GM19238 (cell line): Measurements from ENCODE around the gene GALNT2.
A peak's percentile ranks its signal among the peaks of the same experiment; 100 is the strongest.

Experiments
- DNase-seq: peaks from one replicate; pipeline ENCODE4 v3.0.0; 2011; ENCODE audit warnings: low spot score; ENCODE audit not compliant: insufficient read length

Gene GALNT2

DNA sequence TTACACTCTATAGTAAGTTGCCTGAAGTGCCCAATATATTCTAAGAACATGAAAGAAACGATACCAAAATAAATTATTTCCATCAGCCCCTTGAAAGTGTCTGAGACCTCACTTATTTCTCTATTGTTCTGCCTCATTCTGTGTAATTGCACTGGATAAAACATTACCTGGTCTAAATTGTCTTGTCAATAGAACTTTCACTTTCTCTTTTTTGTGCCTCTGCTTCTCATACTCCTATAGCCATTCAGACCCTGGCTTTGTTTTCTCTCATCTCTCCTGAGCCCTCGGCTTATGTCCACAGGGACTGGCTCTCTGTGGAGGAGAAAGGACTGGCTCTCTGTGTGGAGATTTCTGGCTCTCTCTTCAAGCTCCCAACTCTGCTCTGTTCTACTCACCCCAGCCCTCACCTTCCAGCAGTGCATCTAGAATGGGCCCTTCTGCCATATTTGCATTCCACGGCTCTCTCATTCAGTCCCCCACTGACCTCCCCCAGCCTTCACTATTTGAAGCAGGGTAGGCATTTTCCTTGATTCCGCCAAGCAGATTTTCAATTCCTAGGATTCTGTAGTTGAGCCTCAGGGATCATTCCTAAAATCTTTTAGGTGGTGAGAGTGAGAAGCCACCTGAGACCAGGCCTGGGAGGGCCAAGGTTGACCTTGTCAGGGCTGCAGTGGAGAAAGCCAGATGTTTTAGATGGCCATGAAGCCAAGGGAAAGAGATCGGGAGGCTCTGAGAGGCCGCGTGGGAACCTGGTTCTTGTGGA is 15.9 kb upstream of the GALNT2 start:
- DNase-seq: no peak

DNA sequence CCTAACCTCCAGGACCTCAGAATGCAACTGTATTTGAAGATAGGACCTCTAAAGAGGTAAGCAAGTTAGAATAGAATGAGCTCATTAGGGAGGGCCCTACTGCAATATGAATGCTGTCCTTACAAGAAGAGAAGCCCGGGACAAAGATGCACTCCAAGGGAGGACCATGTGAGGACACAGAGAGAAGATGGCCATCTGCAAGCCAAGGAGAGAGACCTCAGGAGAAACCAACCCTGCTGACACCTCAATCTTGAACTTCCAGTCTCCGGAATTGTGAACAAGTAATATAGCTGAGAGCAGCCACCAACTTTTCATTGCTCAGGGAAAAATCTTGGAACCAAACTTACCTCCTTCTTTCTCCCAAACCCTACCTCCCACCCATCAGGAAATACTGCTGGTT is 15.0 kb upstream of the GALNT2 start:
- no peak for DNase-seq

DNA sequence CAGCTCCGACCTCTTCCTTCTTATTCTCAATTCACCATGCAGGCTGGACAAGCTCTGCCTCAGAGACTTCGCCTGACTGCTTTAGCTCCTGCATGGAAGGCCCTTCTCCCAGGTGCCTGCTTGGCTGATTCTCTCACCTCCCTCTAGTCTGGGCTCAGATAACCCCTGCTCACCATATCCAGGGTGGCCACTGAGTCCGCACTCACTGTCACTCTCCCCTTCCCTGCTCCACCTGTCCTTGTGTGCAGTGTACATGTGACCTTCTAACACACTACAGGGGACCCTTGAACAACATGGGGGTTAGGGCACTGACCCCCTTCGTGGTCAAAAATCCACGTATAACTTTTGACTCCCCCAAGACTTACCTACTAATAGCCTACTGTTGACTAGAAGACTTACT is 14.4 kb upstream of the GALNT2 start:
- DNase-seq: no peak

DNA sequence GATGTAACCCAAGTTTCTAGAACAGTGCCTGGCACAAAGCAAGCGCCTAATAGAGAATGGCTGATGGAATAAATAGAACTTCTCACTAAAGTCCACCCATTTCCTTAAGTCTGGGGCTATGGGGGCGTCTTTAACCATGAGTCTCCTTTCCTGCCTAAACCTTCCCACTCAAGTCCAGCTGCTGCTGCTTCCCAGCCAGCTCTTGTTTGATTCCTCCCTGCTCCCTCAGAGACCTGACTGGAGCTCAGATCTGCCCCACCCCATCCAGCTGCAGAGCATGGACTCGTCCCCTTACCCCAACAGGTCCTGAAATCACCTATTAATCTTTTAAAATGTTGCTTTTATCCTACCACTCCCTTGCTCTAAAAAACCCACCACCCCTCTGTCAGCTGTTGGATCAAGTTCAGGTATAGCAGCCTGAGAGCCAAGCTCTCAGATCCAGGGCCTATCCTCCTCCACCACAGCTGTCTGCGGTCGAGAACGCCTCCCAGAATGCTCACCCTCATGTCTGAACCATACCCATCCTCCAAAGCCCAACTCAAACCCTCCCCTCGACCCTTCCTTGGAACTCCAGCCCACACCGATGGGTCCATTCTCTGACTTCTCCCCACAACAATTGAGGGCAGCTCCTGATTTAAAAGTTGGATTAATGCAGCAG is 12.8 kb upstream of the GALNT2 start:
- no peak for DNase-seq

DNA sequence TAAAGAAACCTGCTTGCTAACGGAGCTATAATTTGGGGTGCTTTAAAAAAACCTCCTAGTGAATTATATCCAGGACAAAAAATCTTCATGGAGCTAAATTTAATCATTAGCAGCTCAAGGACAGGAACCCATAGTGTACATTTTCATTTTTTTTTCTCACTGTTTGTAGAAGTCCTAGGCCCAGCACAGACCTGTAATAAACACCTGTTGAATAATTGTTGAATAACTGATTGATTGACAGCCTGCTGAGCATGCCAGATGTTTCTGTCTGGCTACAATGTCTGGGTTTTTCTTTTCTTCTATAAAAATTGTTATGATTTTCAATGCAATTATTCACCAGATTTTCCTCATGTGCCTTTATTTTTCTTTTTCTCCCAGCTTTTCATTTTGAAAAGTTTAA is 10.9 kb upstream of the GALNT2 start:
- DNase-seq: no peak

DNA sequence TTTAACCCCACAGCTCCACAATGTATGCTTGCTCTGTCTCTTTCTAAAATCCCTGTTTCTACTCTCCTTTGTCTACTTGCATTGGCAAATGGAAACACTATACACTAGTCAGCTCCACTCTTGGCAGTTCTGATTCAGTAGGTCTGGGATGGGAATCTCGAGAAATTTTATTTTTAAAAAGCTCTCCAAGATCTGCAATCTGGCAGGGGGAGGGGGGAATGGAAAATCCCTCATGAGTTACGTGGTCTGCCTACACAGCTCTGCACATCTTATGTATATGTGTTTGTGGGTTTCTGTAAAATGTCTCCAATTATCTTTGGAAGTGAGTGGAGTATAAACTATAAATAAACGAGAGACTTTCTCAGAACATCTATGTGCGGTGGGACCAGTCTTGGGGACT is 9.9 kb upstream of the GALNT2 start:
- no peak for DNase-seq

DNA sequence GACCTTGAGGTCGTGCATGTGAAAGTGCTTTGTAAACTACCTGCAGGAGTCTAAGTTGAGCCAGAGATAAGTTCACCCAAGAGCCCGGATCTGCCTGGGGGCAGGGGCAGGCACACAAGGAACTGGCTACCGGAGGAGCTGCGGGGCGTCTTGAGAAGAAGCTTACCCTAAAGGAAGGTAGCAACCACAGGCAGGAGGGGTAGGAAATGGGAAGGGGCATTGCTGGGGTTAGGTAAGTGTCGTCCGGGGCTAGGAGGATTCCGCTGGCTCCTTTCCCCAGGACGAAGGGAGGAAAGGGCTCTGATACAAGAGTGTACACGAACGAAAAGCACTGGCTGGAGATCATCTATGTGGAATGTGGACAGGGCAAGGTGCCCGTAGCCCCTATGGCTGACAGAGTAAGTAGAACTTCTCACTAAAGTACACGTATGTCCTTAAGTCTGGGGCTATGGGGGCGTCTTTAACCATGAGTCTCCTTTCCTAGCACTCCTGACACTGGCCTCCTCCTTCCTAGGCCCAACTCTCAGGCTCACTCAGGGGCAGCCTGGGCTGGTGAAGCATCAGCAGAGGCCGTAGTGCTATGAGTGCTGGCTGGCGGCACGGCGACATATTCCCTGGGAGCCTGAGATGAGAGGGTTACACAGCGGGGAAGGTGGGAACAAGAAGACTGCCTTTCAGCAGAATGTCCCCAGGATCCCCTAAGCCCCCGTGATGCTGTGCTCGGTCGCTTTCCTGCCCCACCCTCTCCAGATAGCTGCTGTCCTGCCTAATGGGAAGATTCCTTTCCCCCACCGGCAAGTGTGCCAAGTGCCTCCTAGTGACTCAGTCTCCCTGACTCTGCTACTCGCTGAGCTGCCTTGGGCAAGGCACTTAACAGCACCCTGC is 9.1 kb upstream of the GALNT2 start:
- no peak for DNase-seq

DNA sequence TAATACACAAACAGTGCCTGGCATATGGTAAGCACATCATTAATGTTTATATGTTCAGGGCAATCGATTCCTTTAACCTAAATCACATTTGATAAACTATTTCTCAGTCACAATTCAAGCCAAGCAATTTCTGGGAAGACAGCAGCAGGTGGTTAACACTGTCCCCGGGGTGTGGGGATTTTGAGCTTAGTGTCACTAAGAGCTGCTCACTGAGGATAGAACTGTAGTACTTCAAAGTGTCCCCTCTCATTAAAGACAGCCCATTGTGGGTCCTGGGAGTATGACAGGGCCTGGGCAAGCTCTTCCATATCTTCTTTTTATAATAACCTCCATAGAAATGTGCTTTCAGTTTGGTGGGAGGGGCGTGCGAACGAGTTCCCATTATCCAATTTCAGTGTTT is 8.4 kb upstream of the GALNT2 start:
- DNase-seq: no peak

DNA sequence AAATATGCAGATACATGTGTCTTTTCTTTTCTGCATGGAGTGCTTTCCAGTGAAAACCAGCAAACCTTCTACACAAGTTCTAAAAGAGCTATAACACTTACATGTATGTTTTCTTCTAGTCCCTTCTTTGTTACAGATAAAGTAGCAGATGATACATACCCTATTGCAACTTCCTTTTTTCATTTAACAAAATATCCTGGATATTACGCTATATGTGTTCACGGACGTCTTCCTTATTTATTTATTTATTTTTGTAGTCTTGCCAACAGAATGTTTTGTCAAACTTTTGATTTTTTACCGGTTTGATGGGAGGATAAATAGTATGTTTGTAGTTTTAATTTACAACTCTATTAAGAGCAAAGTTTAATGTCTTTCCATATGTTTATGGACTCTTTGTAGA is 5.2 kb upstream of the GALNT2 start:
- DNase-seq: no peak

DNA sequence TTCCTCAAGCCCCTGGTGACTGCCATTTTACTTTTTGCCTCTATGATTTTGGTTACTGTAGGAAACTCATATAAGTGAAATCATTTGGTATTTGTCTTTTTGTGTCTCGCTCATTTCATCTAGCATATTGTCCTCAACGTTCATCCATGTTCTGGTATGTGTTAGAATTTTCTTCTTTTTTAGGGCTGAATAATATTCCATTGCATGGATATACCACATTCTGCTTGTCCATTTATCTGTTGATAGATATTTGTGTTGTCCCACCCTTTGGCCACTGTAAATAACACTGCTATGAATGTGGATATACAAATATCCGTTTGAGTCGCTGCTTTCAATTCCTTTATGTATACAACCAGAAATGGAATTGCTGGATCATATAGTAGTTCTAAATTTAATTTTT is 4.5 kb upstream of the GALNT2 start:
- DNase-seq: no peak

DNA sequence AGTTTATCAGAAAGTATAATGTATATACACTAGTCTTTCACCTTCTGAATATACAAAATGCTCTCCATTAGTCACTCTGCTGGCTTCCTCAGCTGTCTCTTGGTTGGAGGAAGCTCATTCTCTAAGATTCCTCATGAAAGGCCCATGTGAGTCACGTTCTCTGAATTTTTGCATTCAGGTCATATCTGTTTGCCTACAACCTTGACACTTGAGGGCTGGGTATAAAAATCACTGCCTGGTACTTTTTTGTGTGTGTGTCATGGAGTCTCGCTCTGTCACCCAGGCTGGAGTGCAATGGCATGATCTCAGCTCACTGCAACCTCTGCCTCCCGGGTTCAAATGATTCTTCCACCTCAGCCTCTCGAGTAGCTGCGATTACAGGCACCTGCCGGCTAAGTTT is 2.8 kb upstream of the GALNT2 start:
- DNase-seq: no peak

DNA sequence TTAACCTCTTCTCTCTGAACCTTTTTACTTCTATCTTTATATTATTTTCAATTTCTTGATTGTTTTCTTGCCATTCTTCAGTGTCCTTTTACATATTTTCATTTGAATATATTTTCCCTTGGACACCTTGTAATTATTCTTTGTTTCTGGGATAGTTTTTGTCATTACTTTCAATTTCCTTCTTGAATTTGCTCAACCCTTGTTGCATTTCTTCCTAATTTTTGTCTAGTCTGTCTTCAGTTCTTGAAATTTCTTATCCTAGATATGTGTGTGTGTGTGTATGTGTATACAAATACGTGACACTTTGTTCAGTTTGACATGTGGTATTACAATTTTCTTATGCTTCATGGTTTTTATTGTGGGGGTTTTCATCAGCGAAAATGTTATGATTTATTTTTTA is 1.9 kb upstream of the GALNT2 start:
- DNase-seq: no peak

DNA sequence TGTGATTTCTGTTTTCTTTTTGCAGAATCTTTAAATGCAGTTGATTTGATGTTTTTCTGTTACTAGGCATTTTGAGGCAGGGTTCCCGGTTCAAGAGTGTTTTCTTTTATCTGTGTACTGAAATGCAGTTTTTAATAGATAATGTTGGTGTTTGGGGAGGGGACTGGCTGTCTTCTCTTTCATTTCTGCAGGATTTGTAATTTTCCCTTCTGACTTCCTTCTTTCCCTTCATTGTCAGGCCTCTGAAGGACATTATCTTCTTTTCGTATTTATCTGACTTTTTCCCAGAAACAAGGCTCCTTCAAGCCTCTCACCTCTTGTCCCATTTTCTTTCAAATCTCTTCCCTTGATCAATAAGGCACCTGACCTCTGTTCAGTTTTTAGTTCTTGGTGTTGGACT is 1.5 kb upstream of the GALNT2 start:
- no peak for DNase-seq

DNA sequence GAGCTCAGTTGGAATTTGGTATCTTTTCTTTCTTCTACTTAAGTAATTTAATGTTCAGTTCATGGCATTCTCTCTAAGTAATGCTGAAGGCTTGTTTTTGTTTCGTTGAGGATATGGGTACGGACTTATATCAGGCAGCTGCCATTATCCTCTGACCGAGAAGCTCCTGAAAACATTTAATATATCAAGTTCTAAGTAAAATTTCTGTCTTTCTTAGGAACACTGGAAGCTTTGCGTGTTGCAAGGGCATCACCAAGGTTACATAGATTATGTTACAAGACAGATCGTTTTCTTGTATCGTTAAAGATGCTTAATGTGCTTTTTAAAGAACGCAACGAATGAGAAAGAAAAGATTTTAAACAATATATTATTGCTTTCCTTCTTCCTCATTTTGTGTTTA is 1.0 kb upstream of the GALNT2 start:
- no peak for DNase-seq

DNA sequence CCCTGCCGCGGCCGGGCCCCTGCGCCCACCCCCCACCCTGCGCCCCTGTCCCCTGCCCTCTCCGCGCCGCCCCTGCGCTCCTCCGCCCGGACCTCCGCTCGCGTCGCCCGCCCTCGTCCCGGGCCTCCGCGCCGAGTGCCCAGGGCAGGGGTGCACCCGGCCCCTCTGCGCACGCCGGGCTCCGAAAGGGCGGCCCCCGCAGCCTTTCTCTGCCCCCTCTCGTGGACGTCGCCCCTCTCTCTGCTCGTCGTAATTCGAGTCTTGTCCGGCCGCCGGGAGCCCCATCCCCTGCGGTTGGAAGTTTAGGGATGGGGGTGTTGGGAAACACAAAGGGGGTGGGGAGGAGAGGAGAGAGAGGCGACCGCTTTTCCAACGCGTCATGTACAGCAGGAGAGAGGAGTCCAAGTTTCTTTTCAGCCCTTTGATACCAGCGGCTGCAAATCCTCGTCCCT is 407 bp downstream of the GALNT2 start:
- peak; percentile 34 for DNase-seq

DNA sequence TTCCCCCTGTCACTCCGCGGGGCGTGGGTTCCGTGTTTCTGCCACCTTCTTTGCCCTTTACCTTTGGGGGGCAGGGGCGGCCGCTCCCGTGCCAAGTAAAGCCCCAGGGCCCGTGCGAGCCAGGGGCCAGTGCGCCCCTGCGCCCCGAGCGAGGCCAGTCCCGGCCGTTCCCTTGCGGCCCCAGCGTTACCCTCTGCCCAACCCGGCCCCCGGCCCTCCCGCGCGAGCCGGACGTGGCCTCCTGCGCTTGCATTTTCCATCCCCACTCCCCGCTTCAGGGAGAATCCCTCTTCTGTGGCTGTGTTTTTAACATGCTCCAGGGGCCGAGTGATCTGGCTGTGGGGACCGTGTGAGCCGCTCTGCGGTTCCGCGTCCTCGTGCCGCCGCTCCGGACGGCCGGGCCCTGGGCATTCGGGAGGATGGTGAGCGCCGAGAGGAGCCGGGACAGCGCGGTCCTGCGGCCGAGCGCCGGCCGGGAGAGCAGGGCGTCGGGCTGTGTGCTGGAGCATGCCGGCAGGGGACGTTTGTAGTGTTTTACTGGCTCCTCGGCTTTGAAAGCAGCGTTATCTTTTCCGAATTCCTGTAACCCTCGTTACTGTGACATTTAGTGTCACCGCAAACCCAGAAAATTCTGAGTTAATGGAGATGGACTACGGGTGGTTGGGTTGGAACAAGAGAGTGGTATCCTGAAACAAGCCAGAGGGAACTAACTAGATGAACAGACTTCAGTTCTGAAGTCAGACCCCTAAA is 1.0 kb downstream of the GALNT2 start:
- peak; percentile 29 for DNase-seq

DNA sequence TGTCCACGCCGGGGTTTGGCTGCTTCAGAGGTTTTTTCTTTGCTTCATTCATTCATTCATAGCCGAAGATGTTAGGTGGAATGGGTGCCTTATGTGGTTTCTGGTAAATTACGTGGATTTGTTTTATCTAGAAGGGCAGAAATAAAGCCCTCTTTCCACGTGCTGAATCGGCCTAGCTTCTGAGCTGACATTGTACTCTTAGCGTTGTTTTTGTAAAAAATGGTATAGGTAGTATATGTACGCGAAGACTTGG is 1.5 kb downstream of the GALNT2 start:
- no peak for DNase-seq

DNA sequence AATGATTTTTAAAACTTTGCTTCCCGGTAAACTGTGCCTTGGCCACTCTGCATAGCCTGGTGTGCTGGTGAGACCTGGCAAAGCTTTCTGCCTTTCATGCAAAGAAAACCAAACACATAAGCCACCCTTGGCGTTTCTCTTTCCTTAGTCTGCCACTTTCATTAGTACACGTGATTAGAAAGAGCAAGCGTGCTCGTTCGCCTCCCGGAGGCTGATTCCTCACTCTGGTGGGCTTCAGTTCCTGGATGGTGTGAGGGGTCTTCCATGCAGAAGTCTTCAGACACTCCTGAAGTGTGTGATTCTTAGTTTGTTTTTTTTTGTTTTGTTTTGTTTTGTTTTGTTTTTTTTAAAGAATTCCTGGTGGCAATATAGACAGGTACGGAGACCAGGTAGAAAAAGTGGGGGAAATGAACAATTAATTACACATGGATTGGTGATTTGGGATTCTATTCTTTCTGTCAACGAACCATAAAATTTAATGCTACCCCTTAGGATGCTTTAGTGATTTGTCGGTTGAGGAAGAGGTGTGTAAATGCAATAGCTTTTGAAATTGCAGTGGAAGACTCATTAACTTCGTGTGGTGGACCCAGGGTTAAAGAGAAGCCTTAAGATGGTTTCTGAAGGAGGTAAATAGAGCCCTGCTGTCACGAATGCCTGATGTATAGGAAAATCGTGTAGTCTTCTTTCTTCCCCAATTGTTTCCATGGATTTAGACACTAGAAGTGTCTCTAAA is 2.1 kb downstream of the GALNT2 start:
- DNase-seq: peak; percentile 36

DNA sequence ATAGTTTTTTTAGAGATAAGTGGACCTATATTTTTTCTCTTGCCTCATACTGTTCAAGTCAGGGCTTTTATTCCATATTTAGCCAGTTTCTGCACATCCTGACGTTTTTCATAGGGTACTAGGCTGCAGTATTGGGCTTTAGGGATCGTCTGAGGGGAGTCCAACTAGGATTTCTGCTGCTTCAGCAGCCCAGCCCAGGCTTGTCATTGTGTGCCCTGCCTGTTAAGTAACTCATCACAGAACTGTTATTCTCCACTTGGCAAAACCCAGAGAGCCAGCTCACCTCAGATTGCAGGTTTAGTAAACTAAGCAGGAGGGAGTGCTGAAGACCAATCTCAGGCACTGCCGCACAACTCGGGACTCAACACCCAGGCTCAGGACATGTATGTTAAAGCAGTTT is 2.8 kb downstream of the GALNT2 start:
- no peak for DNase-seq

DNA sequence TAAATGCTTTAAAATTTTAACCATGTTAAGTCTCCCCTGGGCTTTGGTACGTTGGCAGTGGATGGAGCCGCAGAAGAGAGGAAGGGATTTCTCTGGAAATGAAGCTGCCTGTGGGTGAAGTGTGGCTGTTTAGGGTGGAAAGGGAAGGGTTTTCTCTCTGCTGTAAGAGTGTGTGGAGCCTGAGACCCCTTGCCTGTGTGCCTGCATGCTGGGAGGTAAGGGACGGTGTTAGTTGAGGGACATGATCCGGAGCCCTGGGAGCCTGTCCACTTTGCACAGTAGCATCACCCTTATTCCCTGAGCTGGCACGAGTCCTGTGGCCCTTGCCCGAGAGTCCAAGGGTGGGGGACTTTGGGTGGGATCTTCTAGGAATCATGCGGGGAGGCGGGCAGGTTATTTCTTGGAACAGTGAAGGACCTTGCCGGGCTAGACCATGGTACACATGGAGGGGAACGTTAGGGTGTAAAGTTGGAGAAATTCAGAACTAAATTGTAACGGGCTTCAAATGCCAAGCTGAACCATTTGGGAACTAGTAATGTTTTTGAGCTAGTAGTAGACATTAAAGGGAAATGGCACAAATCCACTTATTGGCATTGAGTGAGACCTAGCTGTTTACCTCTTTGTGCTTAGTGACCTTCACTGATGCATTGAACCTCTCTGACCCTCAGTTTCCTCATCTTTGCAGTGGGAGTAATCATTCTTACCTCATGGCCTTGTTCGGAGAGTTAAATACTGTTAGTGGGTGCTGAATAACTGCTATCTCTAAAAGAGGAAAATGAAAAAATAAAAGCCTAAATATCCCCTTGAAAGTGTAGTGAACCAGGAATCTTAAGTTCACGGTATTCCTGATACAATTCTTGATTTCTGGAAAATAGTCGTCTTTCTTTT is 3.5 kb downstream of the GALNT2 start:
- DNase-seq: no peak
